GM12878 (cell line): ENCODE data around the gene VGF. TPM values are rescaled to one million over a fixed set of nuclear protein-coding genes. Genes with fewer than 3 reads are reported as not detected.

Experiments
- ATAC-seq: fragments of 200-7000 bp; cut with Tn5 transposase; 3 replicates; pipeline ENCODE4 v1.9.1; 2020; ENCODE audit warnings: mild to moderate bottlenecking, moderate library complexity
- BruUV-seq: library from RNA; stranded (reverse); fragments of 400-500 nt; replicated peaks from 2 replicates; lab custom pipeline; 2021; lab: Mats Ljungman, UMichigan
- CTCF ChIA-PET: fragments of 300-600 bp; sonication (Branson Sonifier 250); formaldehyde crosslinking; extraction: SDS; loops from one replicate; lab custom pipeline; 2021; ENCODE audit warnings: inconsistent platforms; lab: Yijun Ruan, JAX
- POLR2A ChIA-PET: fragments of 350-600 bp; formaldehyde crosslinking; extraction: SDS; loops from one replicate; lab custom pipeline; 2021; ENCODE audit warnings: inconsistent platforms; lab: Charles Lee
- RAD21 ChIA-PET: fragments of 300-600 bp; sonication (Branson Sonifier 250); formaldehyde crosslinking; loops from one replicate; lab custom pipeline; 2023; ENCODE audit warnings: antibody characterized with exemption; ENCODE audit not compliant: unreplicated experiment; lab: Charles Lee
- SMC1A ChIA-PET: fragments of 300-600 bp; sonication (Branson Sonifier 250); formaldehyde crosslinking; loops from one replicate; lab custom pipeline; 2023; ENCODE audit not compliant: unreplicated experiment, uncharacterized antibody; lab: Charles Lee
- DNase-seq: peaks from one replicate; pipeline ENCODE4 v3.0.0-alpha.2; 2011; ENCODE audit warnings: low read depth, low spot score
- FAIRE-seq: peaks from 3 replicates; lab custom pipeline; 2011; peaks lifted over from hg19 to GRCh38; lab: Jason Lieb, UNC
- H2AFZ ChIP-seq: 2 replicates; pipeline ENCODE4 v1.6.0; 2011; ENCODE audit warnings: low read depth, low read length, control low read depth; ENCODE audit not compliant: control insufficient read depth
- H3K27ac ChIP-seq: 2 replicates; pipeline ENCODE4 v1.5.1; 2011; ENCODE audit warnings: control low read depth; ENCODE audit not compliant: control insufficient read depth, insufficient read depth
- H3K27me3 ChIP-seq, 2 experiments: replicated peaks in 1 of 2; 2 replicates each; pipeline versions ENCODE4 v1.6.0 to v1.6.1; 2011; ENCODE audit warnings: low read length in 1 of 2; ENCODE audit not compliant: control insufficient read depth in 2 of 2, insufficient read depth in 2 of 2
- H3K36me3 ChIP-seq, 2 experiments: 2 replicates each; pipeline ENCODE4 v1.5.1; 2011; ENCODE audit warnings: low read length in 1 of 2; ENCODE audit not compliant: control insufficient read depth in 2 of 2, insufficient read depth in 2 of 2
- H3K4me1 ChIP-seq: 2 replicates; pipeline ENCODE4 v1.6.1; 2011; ENCODE audit warnings: mild to moderate bottlenecking, low read length, moderate library complexity, mixed read lengths; ENCODE audit not compliant: control insufficient read depth, insufficient read depth
- H3K4me2 ChIP-seq: 2 replicates; pipeline ENCODE4 v1.6.0; 2011; ENCODE audit warnings: control low read depth; ENCODE audit not compliant: control insufficient read depth, insufficient read depth
- H3K4me3 ChIP-seq: fragments of 200-600 bp; sonication (generic); 2 replicates; pipeline ENCODE4 v1.5.1; 2016
- H3K79me2 ChIP-seq: 2 replicates; pipeline ENCODE4 v1.6.0; 2011; ENCODE audit warnings: low read length; ENCODE audit not compliant: control insufficient read depth, insufficient read depth
- H3K9ac ChIP-seq: 2 replicates; pipeline ENCODE4 v1.8.0; 2011; ENCODE audit warnings: low read length, control low read depth, mixed read lengths; ENCODE audit not compliant: control insufficient read depth, insufficient read depth
- H3K9me3 ChIP-seq: replicated peaks from 3 replicates; pipeline ENCODE4 v1.5.1; 2011; ENCODE audit warnings: mild to moderate bottlenecking, low read length; ENCODE audit not compliant: control insufficient read depth, insufficient read depth
- H4K20me1 ChIP-seq: 2 replicates; pipeline ENCODE4 v1.6.0; 2011; ENCODE audit not compliant: control insufficient read depth, insufficient read depth
- IKZF1 ChIP-seq: fragments of 450-650 bp; conservative IDR thresholded peaks from 2 replicates; pipeline ENCODE4 v1.6.1; 2017; ENCODE audit warnings: antibody characterized with exemption, mild to moderate bottlenecking
- IKZF2 ChIP-seq, 2 experiments: fragments of 450-650 bp; IDR thresholded peaks; 2 replicates each; pipeline ENCODE4 v1.6.1; 2017; ENCODE audit warnings: mild to moderate bottlenecking in 2 of 2, moderate library complexity in 2 of 2
- IRF4 ChIP-seq: IDR thresholded peaks from 2 replicates; pipeline ENCODE4 v1.6.1; 2011; ENCODE audit warnings: low read depth, low read length
- PAX5 ChIP-seq: IDR thresholded peaks from 2 replicates; pipeline ENCODE4 v1.6.1; 2011; ENCODE audit warnings: low read depth, low read length, borderline replicate concordance
- RB1 ChIP-seq: fragments of 450-650 bp; formaldehyde crosslinking; IDR thresholded peaks from 2 replicates; pipeline ENCODE4 v1.6.1; 2017; ENCODE audit warnings: mild to moderate bottlenecking, borderline replicate concordance
- SPI1 ChIP-seq: IDR thresholded peaks from 2 replicates; pipeline ENCODE4 v1.6.1; 2011; ENCODE audit warnings: low read depth, mild to moderate bottlenecking, low read length, moderate library complexity, borderline replicate concordance; ENCODE audit not compliant: insufficient read depth
- STAT3 ChIP-seq: IDR thresholded peaks from 2 replicates; pipeline ENCODE4 v1.6.1; 2011; ENCODE audit warnings: low read depth, low read length, improper control_type of control experiment
- ZNF384 ChIP-seq: IDR thresholded peaks from 2 replicates; pipeline ENCODE4 v1.6.1; 2012; ENCODE audit warnings: low read depth, mild to moderate bottlenecking, low read length, improper control_type of control experiment, borderline replicate concordance
- WGBS: methylation state at CpG from one replicate; pipeline ENCODE4 v1.1.6; 2016; ENCODE audit warnings: low lambda C conversion rate; ENCODE audit not compliant: insufficient replicate concordance, insufficient coverage; ENCODE audit errors: missing lambda C conversion rate; 5-methylcytosine and 5-hydroxymethylcytosine counted together
- in situ Hi-C: fragments of 300-500 bp; cut with MboI; formaldehyde crosslinking; loops from 9 replicates; pipeline ENCODE4 v1.14.3; 2018; ENCODE audit warnings: mixed read lengths
- intact Hi-C: fragments of 100-400 bp; cut with micrococcal nuclease; formaldehyde crosslinking; loops from one replicate; pipeline ENCODE4 v1.14.2; 2022; ENCODE audit not compliant: unreplicated experiment
- polyA plus RNA-seq, 11 experiments: library from polyadenylated mRNA; depleted of rRNA in 4 of 11; unstranded in 6 of 11; stranded (reverse) in 5 of 11; fragments of >200 nt; fragmentation: Nextera tagmentation in 4 of 11; fragmentation: Illumina TruSeq in 1 of 11; extraction: Ambion mirVana in 4 of 11; extraction: Trizol in 1 of 11; gene quantifications; 1 replicate in 1 of 11; 2 replicates in 10 of 11; pipeline versions ENCODE4 v1.2.1 to v1.2.3, GENCODE V29; 2011 to 2016; ENCODE audit warnings: inconsistent platforms in 2 of 11, missing spikeins in 2 of 11, low read depth in 1 of 11
- total RNA-seq, 4 experiments: library from RNA; depleted of rRNA in 3 of 4; stranded (reverse); fragments of >200 nt in 3 of 4; fragmentation: Illumina TruSeq in 1 of 4; extraction: Trizol in 1 of 4; gene quantifications; 2 replicates each; pipeline versions ENCODE4 v1.2.1 to v1.2.3, GENCODE V29; 2013 to 2021
- TF ChIP-seq, protein P1 (sequence below), 3 experiments: IDR thresholded peaks in 2 of 3; conservative IDR thresholded peaks in 1 of 3; 2 replicates each; pipeline ENCODE4 v1.5.1; 2011; ENCODE audit warnings: low read depth in 3 of 3, low read length in 3 of 3, mild to moderate bottlenecking in 3 of 3, control low read depth in 2 of 3, moderate library complexity in 2 of 3, inconsistent platforms in 1 of 3, mixed read lengths in 1 of 3; ENCODE audit not compliant: control insufficient read depth in 2 of 3, insufficient read depth in 1 of 3; ENCODE audit errors: extremely low read depth in 1 of 3
- TF ChIP-seq, protein P2 (sequence below): fragments of 450-650 bp; IDR thresholded peaks from 2 replicates; pipeline ENCODE4 v1.6.1; 2017; ENCODE audit warnings: borderline replicate concordance

Gene VGF
- total and polyA plus RNA-seq, 10 of the 15 experiments (the other 5 are each of a cell fraction or from before 2014, with no cell fraction given), result 0.09 to 0.25 (median 0.17) TPM; not detected in 6

DNA sequence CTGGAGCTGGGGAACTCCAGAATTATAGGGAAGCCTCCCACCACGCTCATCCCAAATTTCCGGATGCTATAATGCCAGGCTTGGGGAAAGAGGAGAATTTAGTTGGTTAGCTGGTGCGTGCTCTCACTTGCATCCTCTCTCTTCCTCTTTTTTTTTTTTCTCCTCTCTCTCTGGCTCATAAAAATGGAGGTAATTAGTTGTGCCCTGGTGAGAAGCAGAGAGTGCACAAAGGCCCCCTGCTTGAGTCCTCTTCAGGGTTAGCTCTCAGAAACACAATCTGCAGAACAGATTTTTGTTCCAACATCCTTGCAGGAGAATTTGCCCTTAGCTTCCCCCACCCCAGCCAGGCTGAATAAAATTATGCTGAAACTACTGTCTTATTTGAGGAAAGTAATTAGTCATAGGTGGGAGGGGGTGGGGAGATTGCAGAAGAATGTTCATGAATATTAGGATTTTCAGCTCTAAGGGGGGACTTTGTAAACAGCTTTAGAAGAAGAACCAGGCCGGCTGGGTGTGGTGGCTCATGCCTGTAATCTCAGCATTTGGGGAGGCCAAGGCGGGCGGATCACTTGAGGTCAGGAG lies 30.9 kb downstream of the VGF start:
- no peaks in the 10 kb centered on the region for H3K36me3 ChIP-seq
- peaks cover 3% of the 10 kb centered on the region for H3K4me1 ChIP-seq
- H3K79me2 ChIP-seq, result no peaks in the 10 kb centered on the region
- no peak overlapping the region for H2AFZ ChIP-seq
- TF ChIP-seq IKZF2 (IDR thresholded peaks at IDR 0.05) (peak in 1 of 2 experiments; percentile 28; a peak in 1 of 4 replicates), IKZF1 (0 out of 2 replicates have a peak, but pooled peaks have one; percentile 17), PAX5 (no peak), RB1 (no peak), ZNF384 (peak; percentile 69; the same call in 1 of the 2 replicates), IRF4 (no peak), SPI1 (peak; percentile 68; the same call in 1 of the 2 replicates), STAT3 (no peak)
- TF ChIP-seq, protein P1, sequence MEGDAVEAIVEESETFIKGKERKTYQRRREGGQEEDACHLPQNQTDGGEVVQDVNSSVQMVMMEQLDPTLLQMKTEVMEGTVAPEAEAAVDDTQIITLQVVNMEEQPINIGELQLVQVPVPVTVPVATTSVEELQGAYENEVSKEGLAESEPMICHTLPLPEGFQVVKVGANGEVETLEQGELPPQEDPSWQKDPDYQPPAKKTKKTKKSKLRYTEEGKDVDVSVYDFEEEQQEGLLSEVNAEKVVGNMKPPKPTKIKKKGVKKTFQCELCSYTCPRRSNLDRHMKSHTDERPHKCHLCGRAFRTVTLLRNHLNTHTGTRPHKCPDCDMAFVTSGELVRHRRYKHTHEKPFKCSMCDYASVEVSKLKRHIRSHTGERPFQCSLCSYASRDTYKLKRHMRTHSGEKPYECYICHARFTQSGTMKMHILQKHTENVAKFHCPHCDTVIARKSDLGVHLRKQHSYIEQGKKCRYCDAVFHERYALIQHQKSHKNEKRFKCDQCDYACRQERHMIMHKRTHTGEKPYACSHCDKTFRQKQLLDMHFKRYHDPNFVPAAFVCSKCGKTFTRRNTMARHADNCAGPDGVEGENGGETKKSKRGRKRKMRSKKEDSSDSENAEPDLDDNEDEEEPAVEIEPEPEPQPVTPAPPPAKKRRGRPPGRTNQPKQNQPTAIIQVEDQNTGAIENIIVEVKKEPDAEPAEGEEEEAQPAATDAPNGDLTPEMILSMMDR (IDR thresholded peaks at IDR 0.05 in 2 of 3, conservative IDR thresholded peaks at IDR 0.05 in 1 of 3; ENCODE audit: control insufficient read depth in 2 of 3, extremely low read depth in 1 of 3, insufficient read depth in 1 of 3, low read depth in 3 of 3, low read length in 3 of 3), result no peak
- TF ChIP-seq, protein P2, sequence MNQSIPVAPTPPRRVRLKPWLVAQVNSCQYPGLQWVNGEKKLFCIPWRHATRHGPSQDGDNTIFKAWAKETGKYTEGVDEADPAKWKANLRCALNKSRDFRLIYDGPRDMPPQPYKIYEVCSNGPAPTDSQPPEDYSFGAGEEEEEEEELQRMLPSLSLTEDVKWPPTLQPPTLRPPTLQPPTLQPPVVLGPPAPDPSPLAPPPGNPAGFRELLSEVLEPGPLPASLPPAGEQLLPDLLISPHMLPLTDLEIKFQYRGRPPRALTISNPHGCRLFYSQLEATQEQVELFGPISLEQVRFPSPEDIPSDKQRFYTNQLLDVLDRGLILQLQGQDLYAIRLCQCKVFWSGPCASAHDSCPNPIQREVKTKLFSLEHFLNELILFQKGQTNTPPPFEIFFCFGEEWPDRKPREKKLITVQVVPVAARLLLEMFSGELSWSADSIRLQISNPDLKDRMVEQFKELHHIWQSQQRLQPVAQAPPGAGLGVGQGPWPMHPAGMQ, result no peak
- no peak overlapping the region for H3K27ac ChIP-seq
- 24% methylated on average over 6 of the region's 6 CpGs for WGBS
- CTCF ChIA-PET, result interaction anchor here (0.7 to 3.4 kb wide), 8 partner anchors 8 to 240 kb away, joined by 3 to 21 read pairs (median 6); partner anchors contain the start of gene VGF
- H3K4me3 ChIP-seq, result no peak overlapping the region
- SMC1A ChIA-PET, result interaction anchor here (0.9 to 3.1 kb wide), 5 partner anchors 9 to 57 kb away, joined by 3 to 12 read pairs (median 4); no protein-coding TSS in a partner anchor
- peaks cover 0 to 2% of the 10 kb centered on the region in 2 experiments; a peak in 2 of 4 replicates for H3K27me3 ChIP-seq
- BruUV-seq, result no TSS peak
- intact Hi-C loops, result no loop called here
- POLR2A ChIA-PET, result interaction anchor here (2.5 kb wide), 1 partner anchor 11 kb away, joined by 12 read pairs; no protein-coding TSS in a partner anchor
- H3K9me3 ChIP-seq, result no peaks in the 10 kb centered on the region
- no peak overlapping the region for H3K9ac ChIP-seq
- in situ Hi-C loops, result no loop called here
- no peak for ATAC-seq
- RAD21 ChIA-PET, result interaction anchor here (0.6 to 2.3 kb wide), 8 partner anchors 9 to 148 kb away, joined by 3 to 13 read pairs (median 4); partner anchors contain the start of genes FIS1 and TRIM56
- no peaks in the 10 kb centered on the region for H4K20me1 ChIP-seq
- FAIRE-seq, result no peak
- no peak overlapping the region for H3K4me2 ChIP-seq
- no peak for DNase-seq
